A673 (cell line): Measurements from ENCODE around the gene PLEKHH2.

Source experiments
- EZH2 ChIP-seq: fragments of 200-600 bp; sonication (generic); IDR thresholded peaks from 2 replicates; pipeline ENCODE4 v1.6.1; 2017; ENCODE audit warnings: borderline replicate concordance, low read depth, mild to moderate bottlenecking, mixed read lengths, antibody characterized with exemption, low read length; ENCODE audit not compliant: poor library complexity, severe bottlenecking
- TF ChIP-seq, protein P1 (sequence below): fragments of 300-800, 200-600 bp; sonication (generic); conservative IDR thresholded peaks from 2 replicates; pipeline ENCODE4 v1.5.1; 2017; ENCODE audit warnings: low read depth, mild to moderate bottlenecking, antibody characterized with exemption, low read length, moderate library complexity, mixed read lengths

GRCh38 chr2:43737097-43737854 is 100.2 kb downstream of the PLEKHH2 start:
- TF ChIP-seq, protein P1, sequence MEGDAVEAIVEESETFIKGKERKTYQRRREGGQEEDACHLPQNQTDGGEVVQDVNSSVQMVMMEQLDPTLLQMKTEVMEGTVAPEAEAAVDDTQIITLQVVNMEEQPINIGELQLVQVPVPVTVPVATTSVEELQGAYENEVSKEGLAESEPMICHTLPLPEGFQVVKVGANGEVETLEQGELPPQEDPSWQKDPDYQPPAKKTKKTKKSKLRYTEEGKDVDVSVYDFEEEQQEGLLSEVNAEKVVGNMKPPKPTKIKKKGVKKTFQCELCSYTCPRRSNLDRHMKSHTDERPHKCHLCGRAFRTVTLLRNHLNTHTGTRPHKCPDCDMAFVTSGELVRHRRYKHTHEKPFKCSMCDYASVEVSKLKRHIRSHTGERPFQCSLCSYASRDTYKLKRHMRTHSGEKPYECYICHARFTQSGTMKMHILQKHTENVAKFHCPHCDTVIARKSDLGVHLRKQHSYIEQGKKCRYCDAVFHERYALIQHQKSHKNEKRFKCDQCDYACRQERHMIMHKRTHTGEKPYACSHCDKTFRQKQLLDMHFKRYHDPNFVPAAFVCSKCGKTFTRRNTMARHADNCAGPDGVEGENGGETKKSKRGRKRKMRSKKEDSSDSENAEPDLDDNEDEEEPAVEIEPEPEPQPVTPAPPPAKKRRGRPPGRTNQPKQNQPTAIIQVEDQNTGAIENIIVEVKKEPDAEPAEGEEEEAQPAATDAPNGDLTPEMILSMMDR, result no peak
- no peak for TF ChIP-seq EZH2
